IMR-90 (cell line): ENCODE measurements around the gene TRAF3. TPM values are rescaled to one million over a fixed set of nuclear protein-coding genes. Genes with fewer than 3 reads are reported as not detected.

Experiments used
- ATAC-seq: fragments of 200-7000 bp; cut with Tn5 transposase; 2 replicates; pipeline ENCODE4 v1.9.1; 2020; ENCODE audit warnings: low read depth, mild to moderate bottlenecking, moderate library complexity
- BruUV-seq: library from RNA; stranded (reverse); fragments of 400-500 nt; replicated peaks from 2 replicates; lab custom pipeline; 2021; lab: Mats Ljungman, UMichigan
- CTCF ChIA-PET: fragments of 300-600 bp; formaldehyde crosslinking; extraction: SDS; loops from one replicate; lab custom pipeline; 2021; ENCODE audit warnings: antibody characterized with exemption; lab: Yijun Ruan, JAX
- POLR2A ChIA-PET: fragments of 300-600 bp; sonication (Branson Sonifier 250); formaldehyde crosslinking; loops from one replicate; lab custom pipeline; 2022; ENCODE audit warnings: antibody characterized with exemption; ENCODE audit not compliant: unreplicated experiment; lab: Charles Lee
- DNase-seq: peaks from one replicate; pipeline ENCODE4 v3.0.0; 2013
- H2AFZ ChIP-seq: replicated peaks from 2 replicates; pipeline ENCODE3; 2013; ENCODE audit warnings: low read length, mild to moderate bottlenecking; ENCODE audit not compliant: poor library complexity
- H2AK5ac ChIP-seq: 2 replicates; pipeline ENCODE4 v1.6.1; 2013; ENCODE audit warnings: low read depth, low read length, inconsistent platforms
- H2AK9ac ChIP-seq: replicated peaks from 2 replicates; pipeline ENCODE3; 2013; ENCODE audit warnings: mild to moderate bottlenecking, low read depth, low read length, moderate library complexity; ENCODE audit not compliant: poor library complexity
- H2BK120ac ChIP-seq: 2 replicates; pipeline ENCODE4 v1.6.1; 2013; ENCODE audit warnings: low read depth, low read length, inconsistent platforms
- H2BK15ac ChIP-seq: 3 replicates; pipeline ENCODE4 v1.6.1; 2013; ENCODE audit warnings: low read depth, low read length, inconsistent platforms
- H2BK20ac ChIP-seq: 2 replicates; pipeline ENCODE4 v1.6.1; 2013; ENCODE audit warnings: low read depth, mild to moderate bottlenecking, inconsistent platforms, low read length, moderate library complexity
- H2BK5ac ChIP-seq: 2 replicates; pipeline ENCODE4 v1.6.1; 2013; ENCODE audit warnings: mild to moderate bottlenecking, low read depth, low read length, inconsistent platforms; ENCODE audit not compliant: poor library complexity, severe bottlenecking
- H3K14ac ChIP-seq: replicated peaks from 2 replicates; pipeline ENCODE4 v1.6.1; 2013; ENCODE audit warnings: low read depth, low read length, inconsistent platforms
- H3K18ac ChIP-seq: 2 replicates; pipeline ENCODE4 v1.6.1; 2013; ENCODE audit warnings: low read depth, low read length, control low read depth
- H3K23ac ChIP-seq: 2 replicates; pipeline ENCODE4 v1.6.1; 2013; ENCODE audit warnings: low read depth, low read length, inconsistent platforms
- H3K27ac ChIP-seq: 2 replicates; pipeline ENCODE4 v1.5.1; 2013; ENCODE audit warnings: mild to moderate bottlenecking, control low read depth, low read length; ENCODE audit not compliant: insufficient read depth
- H3K27me3 ChIP-seq: 2 replicates; pipeline ENCODE4 v1.6.1; 2013; ENCODE audit warnings: low read length; ENCODE audit not compliant: control insufficient read depth, insufficient read depth
- H3K36me3 ChIP-seq: 2 replicates; pipeline ENCODE4 v1.6.1; 2013; ENCODE audit warnings: low read length, mixed read lengths; ENCODE audit not compliant: control insufficient read depth, insufficient read depth
- H3K4ac ChIP-seq: 2 replicates; pipeline ENCODE4 v1.6.1; 2013; ENCODE audit warnings: low read depth, low read length, inconsistent platforms
- H3K4me1 ChIP-seq: 2 replicates; pipeline ENCODE4 v1.6.1; 2013; ENCODE audit warnings: low read length, mixed read lengths; ENCODE audit not compliant: control insufficient read depth, insufficient read depth
- H3K4me2 ChIP-seq: 2 replicates; pipeline ENCODE4 v1.6.1; 2013; ENCODE audit warnings: low read depth, mild to moderate bottlenecking, control low read depth, low read length, moderate library complexity
- H3K4me3 ChIP-seq: 2 replicates; pipeline ENCODE4 v1.5.1; 2013; ENCODE audit warnings: low read depth, mild to moderate bottlenecking, control low read depth, low read length, moderate library complexity; ENCODE audit not compliant: insufficient read depth
- H3K56ac ChIP-seq: 2 replicates; pipeline ENCODE4 v1.6.1; 2013; ENCODE audit warnings: low read length, inconsistent platforms; ENCODE audit not compliant: insufficient read depth; ENCODE audit errors: extremely low read depth
- H3K79me1 ChIP-seq, 2 experiments: 2 replicates each; pipeline ENCODE4 v1.6.1; 2013; ENCODE audit warnings: low read length in 2 of 2, inconsistent platforms in 1 of 2, low read depth in 1 of 2
- H3K9ac ChIP-seq: 2 replicates; pipeline ENCODE4 v1.6.1; 2013; ENCODE audit warnings: low read depth, low read length, control low read depth
- H3K9me1 ChIP-seq: 2 replicates; pipeline ENCODE4 v1.6.1; 2013; ENCODE audit warnings: low read length, inconsistent platforms; ENCODE audit not compliant: insufficient read depth
- H3K9me3 ChIP-seq: 2 replicates; pipeline ENCODE4 v1.6.1; 2013; ENCODE audit warnings: low read length; ENCODE audit not compliant: control insufficient read depth, insufficient read depth
- H4K20me1 ChIP-seq: 2 replicates; pipeline ENCODE4 v1.6.1; 2013; ENCODE audit warnings: low read length, inconsistent platforms; ENCODE audit not compliant: insufficient read depth
- H4K5ac ChIP-seq: 2 replicates; pipeline ENCODE4 v1.6.1; 2013; ENCODE audit warnings: mild to moderate bottlenecking, low read depth, low read length, control low read depth
- H4K8ac ChIP-seq, 2 experiments: 2 replicates each; pipeline ENCODE4 v1.6.1; 2013; ENCODE audit warnings: low read depth in 2 of 2, low read length in 2 of 2, control low read depth in 1 of 2, inconsistent platforms in 1 of 2
- H4K91ac ChIP-seq: 2 replicates; pipeline ENCODE4 v1.6.1; 2013; ENCODE audit warnings: low read depth, low read length, inconsistent platforms; ENCODE audit not compliant: insufficient read depth
- BHLHE40 ChIP-seq: fragments of 150-350 bp; IDR thresholded peaks from 2 replicates; pipeline ENCODE4 v1.6.1; 2016; ENCODE audit warnings: mild to moderate bottlenecking, low read depth, low read length
- CEBPB ChIP-seq: IDR thresholded peaks from 2 replicates; pipeline ENCODE4 v1.6.1; 2012; ENCODE audit warnings: low read depth, low read length, improper control_type of control experiment
- FOS ChIP-seq: fragments of 150-350 bp; IDR thresholded peaks from 2 replicates; pipeline ENCODE4 v1.6.1; 2016; ENCODE audit warnings: low read depth, low read length
- MAFK ChIP-seq: IDR thresholded peaks from 2 replicates; pipeline ENCODE4 v1.6.1; 2012; ENCODE audit warnings: low read depth, low read length, improper control_type of control experiment
- MAZ ChIP-seq: IDR thresholded peaks from 2 replicates; pipeline ENCODE4 v1.6.1; 2012; ENCODE audit warnings: low read depth, mild to moderate bottlenecking, low read length, improper control_type of control experiment, moderate library complexity, borderline replicate concordance
- NFE2L2 ChIP-seq: fragments of 150-350 bp; IDR thresholded peaks from 2 replicates; pipeline ENCODE4 v1.6.1; 2016; ENCODE audit warnings: low read depth, mild to moderate bottlenecking, low read length
- RAD21 ChIP-seq: IDR thresholded peaks from 2 replicates; pipeline ENCODE4 v1.6.1; 2012; ENCODE audit warnings: low read length, improper control_type of control experiment
- RCOR1 ChIP-seq: IDR thresholded peaks from 2 replicates; pipeline ENCODE4 v1.6.1; 2012; ENCODE audit warnings: mild to moderate bottlenecking, low read length, improper control_type of control experiment; ENCODE audit not compliant: insufficient replicate concordance
- RFX5 ChIP-seq: IDR thresholded peaks from 2 replicates; pipeline ENCODE4 v1.8.0; 2012; ENCODE audit warnings: low read depth, mild to moderate bottlenecking, low read length, moderate library complexity
- SMC3 ChIP-seq: fragments of 150-350 bp; IDR thresholded peaks from 2 replicates; pipeline ENCODE4 v1.6.1; 2016; ENCODE audit warnings: low read depth, mild to moderate bottlenecking, antibody characterized with exemption, low read length, moderate library complexity
- WGBS, 2 experiments: methylation state at CpG; one replicate each; pipeline versions ENCODE4 v1.1.5 to v1.1.7; 2013; ENCODE audit warnings: missing lambda C conversion rate in 2 of 2; ENCODE audit not compliant: insufficient read length in 1 of 2; ENCODE audit errors: extremely low coverage in 2 of 2; 5-methylcytosine and 5-hydroxymethylcytosine counted together
- dilution Hi-C: fragments of 300-500 bp; cut with HindIII; formaldehyde crosslinking; loops from one replicate; pipeline ENCODE4 v1.14.3; 2018; ENCODE audit warnings: low sequenced_read_pairs; ENCODE audit not compliant: unreplicated experiment
- in situ Hi-C: fragments of 300-500 bp; cut with MboI; formaldehyde crosslinking; loops from 3 replicates; pipeline ENCODE4 v1.14.3; 2019; ENCODE audit warnings: low sequenced_read_pairs, inconsistent platforms, mixed read lengths
- intact Hi-C: fragments of 100-400 bp; cut with micrococcal nuclease; formaldehyde crosslinking; loops from 2 replicates; pipeline ENCODE4 v1.10.0; 2022
- polyA plus RNA-seq, 3 experiments: library from polyadenylated mRNA; depleted of rRNA; stranded (reverse); fragments of >200 nt; gene quantifications; 2 replicates each; pipeline ENCODE4 v1.2.3, GENCODE V29; 2012; ENCODE audit warnings: low replicate concordance in 1 of 3
- total RNA-seq: library from RNA; depleted of rRNA; stranded (reverse); fragments of >200 nt; gene quantifications from 2 replicates; pipeline ENCODE4 v1.2.3, GENCODE V29; 2012
- TF ChIP-seq, protein P1 (sequence below): fragments of 150-350 bp; IDR thresholded peaks from 2 replicates; pipeline ENCODE4 v1.6.1; 2017; ENCODE audit warnings: mild to moderate bottlenecking, antibody characterized with exemption, low read length, low read depth

Gene TRAF3
- total and polyA plus RNA-seq, 2 of the 4 experiments (the other 2 are of a cell fraction), result 21.2 to 25.3 TPM

DNA sequence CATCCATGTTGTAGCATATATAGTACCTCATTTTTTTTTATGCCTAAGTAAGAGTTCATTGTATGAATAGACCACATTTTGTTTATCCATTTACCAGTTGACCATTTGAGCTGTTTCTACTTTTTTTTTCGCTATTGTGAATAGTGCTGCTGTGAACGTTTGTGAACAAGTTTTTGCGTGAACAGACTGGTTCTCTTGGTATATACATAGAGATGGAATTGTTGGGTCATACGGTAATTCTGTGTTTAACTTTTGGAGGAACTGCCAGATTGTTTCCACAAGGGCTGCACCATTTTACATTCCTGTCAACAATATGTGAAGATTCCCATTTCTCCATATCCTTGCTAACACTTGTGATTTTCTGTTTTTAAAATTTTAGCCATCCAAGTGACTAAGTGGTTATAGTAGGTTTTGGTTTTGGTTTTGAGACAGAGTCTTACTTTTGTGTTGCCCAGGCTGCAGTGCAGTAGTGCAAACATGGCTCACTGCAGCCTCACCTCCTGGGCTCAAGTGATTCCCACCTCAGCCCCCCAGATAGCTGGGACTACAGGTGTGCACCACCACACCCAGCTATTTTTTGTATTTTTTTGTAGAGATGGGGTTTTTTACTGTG, 76.9 kb downstream of the TRAF3 start:
- no peaks in the 10 kb centered on the region for H3K27me3 ChIP-seq
- H2AFZ ChIP-seq, result no peak overlapping the region
- H3K4me2 ChIP-seq, result no peak overlapping the region
- WGBS, 2 experiments, result no CpG with 5 or more reads among the region's 4 CpGs
- in situ Hi-C loops (no loop called here), dilution Hi-C loops (no loop called here), intact Hi-C loops (no loop called here)
- TF ChIP-seq FOS, result no peak
- TF ChIP-seq MAZ, result no peak
- no peak for TF ChIP-seq MAFK
- no peak for TF ChIP-seq BHLHE40
- TF ChIP-seq, protein P1, sequence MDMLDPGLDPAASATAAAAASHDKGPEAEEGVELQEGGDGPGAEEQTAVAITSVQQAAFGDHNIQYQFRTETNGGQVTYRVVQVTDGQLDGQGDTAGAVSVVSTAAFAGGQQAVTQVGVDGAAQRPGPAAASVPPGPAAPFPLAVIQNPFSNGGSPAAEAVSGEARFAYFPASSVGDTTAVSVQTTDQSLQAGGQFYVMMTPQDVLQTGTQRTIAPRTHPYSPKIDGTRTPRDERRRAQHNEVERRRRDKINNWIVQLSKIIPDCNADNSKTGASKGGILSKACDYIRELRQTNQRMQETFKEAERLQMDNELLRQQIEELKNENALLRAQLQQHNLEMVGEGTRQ, result no peak
- no peak for TF ChIP-seq RCOR1
- no peak for TF ChIP-seq NFE2L2
- no peak for TF ChIP-seq RFX5
- TF ChIP-seq SMC3, result no peak
- no peak for TF ChIP-seq CEBPB
- TF ChIP-seq RAD21, result no peak
- no peak overlapping the region for H3K27ac ChIP-seq
- no peak overlapping the region for H4K8ac ChIP-seq
- ChIA-PET CTCF (no interaction called here), POLR2A (no interaction called here)
- no peak overlapping the region for H3K9ac ChIP-seq
- no peaks in the 10 kb centered on the region for H3K9me3 ChIP-seq
- no peak overlapping the region for H4K5ac ChIP-seq
- H2BK15ac ChIP-seq, result no peak overlapping the region
- H3K14ac ChIP-seq, result no peak overlapping the region
- H4K91ac ChIP-seq, result no peak overlapping the region
- H3K4me3 ChIP-seq, result no peak overlapping the region
- H3K4me1 ChIP-seq, result peaks cover 5% of the 10 kb centered on the region
- peaks cover 10% of the 10 kb centered on the region; the same call in 1 of the 2 replicates for H4K20me1 ChIP-seq
- H3K79me1 ChIP-seq, result peaks cover 15 to 56% of the 10 kb centered on the region in 2 experiments; a peak in 3 of 4 replicates
- H2AK9ac ChIP-seq, result no peak overlapping the region
- no peak overlapping the region for H3K56ac ChIP-seq
- DNase-seq, result no peak
- no peak overlapping the region for H2BK5ac ChIP-seq
- no TSS peak for BruUV-seq
- H2AK5ac ChIP-seq, result no peak overlapping the region
- H3K4ac ChIP-seq, result no peak overlapping the region
- no peak for ATAC-seq
- peaks cover 6% of the 10 kb centered on the region; the same call in 1 of the 2 replicates for H3K9me1 ChIP-seq
- no peak overlapping the region for H3K18ac ChIP-seq
- H2BK120ac ChIP-seq, result no peak overlapping the region
- no peaks in the 10 kb centered on the region for H3K36me3 ChIP-seq
- H2BK20ac ChIP-seq, result no peak overlapping the region
- no peak overlapping the region for H3K23ac ChIP-seq
